ENCODE data around the gene COQ3.
A peak's percentile ranks its signal among the peaks of the same experiment; 100 is the strongest.

The COQ3 gene

GRCh38 chr6:99393698-99394531, at the start of gene COQ3:
Gene COQ3 (minus strand): TSS chr6:99394195. CDS start chr6:99394179, 16 bp downstream.
- DNase-seq, result peak; percentile 62

- DNase-seq, result no peak
Observed at GRCh38 chr6:99434702-99435530, 40.9 kb upstream of the COQ3 start.

GRCh38 chr6:99432877-99433276, 38.9 kb upstream of the COQ3 start:
- no peak for DNase-seq

GRCh38 chr6:99431901-99432300, 37.9 kb upstream of the COQ3 start:
- DNase-seq, result no peak

- DNase-seq, result no peak
Observed at GRCh38 chr6:99427988-99428387, 34.0 kb upstream of the COQ3 start.

- DNase-seq, result no peak
Observed at GRCh38 chr6:99426451-99426757, 32.4 kb upstream of the COQ3 start.

- peak; percentile 72 for DNase-seq
Observed at GRCh38 chr6:99425647-99426450, 31.9 kb upstream of the COQ3 start.

- DNase-seq, result peak; percentile 96
Observed at GRCh38 chr6:99424761-99425646, 31.0 kb upstream of the COQ3 start, which contains the start of gene PNISR. Gene PNISR (minus strand): TSS chr6:99425308. CDS start chr6:99414659, 10,649 bp downstream.

GRCh38 chr6:99424022-99424421, 30.0 kb upstream of the COQ3 start:
- DNase-seq, result no peak

GRCh38 chr6:99422912-99423311, 28.9 kb upstream of the COQ3 start:
- DNase-seq, result no peak

GRCh38 chr6:99416892-99417767, 23.1 kb upstream of the COQ3 start:
- no peak for DNase-seq

- DNase-seq, result no peak
Observed at GRCh38 chr6:99416226-99416625, 22.2 kb upstream of the COQ3 start.

- no peak for DNase-seq
Observed at GRCh38 chr6:99415446-99415845, 21.5 kb upstream of the COQ3 start.

GRCh38 chr6:99412065-99412464, 18.1 kb upstream of the COQ3 start:
- no peak for DNase-seq

GRCh38 chr6:99409672-99410071, 15.7 kb upstream of the COQ3 start:
- DNase-seq, result no peak

GRCh38 chr6:99407076-99407475, 13.1 kb upstream of the COQ3 start:
- no peak for DNase-seq

GRCh38 chr6:99402448-99402847, 8.5 kb upstream of the COQ3 start:
- no peak for DNase-seq

- no peak for DNase-seq
Observed at GRCh38 chr6:99397287-99397686, 3.3 kb upstream of the COQ3 start.

GRCh38 chr6:99393366-99393697, 663 bp downstream of the COQ3 start:
- DNase-seq, result no peak

GRCh38 chr6:99390896-99391295, 3.1 kb downstream of the COQ3 start:
- no peak for DNase-seq

- DNase-seq, result no peak
Observed at GRCh38 chr6:99384507-99384906, 9.5 kb downstream of the COQ3 start.

Data from NCI-H524 treated with DMSO at 0.1 percent for 48 hours (cell line).